Activated naive CD8-positive, alpha-beta T cell treated with anti-CD3 and anti-CD28 coated beads, Interleukin-2, amount 50 U/mL, for 24 hours (primary cell): Measurements from ENCODE around the gene NFKBIZ.
"Not testable (repeated sequence)": the region's sequence is repeated elsewhere in the genome, so short reads cannot be mapped to it uniquely, and the experiment has no call there.

Source experiments
- ATAC-seq: fragments of 150-1000 bp; cut with Tn5 transposase; one replicate; pipeline ENCODE4 v1.10.0; 2021
- DNase-seq: peaks from one replicate; pipeline ENCODE4 v3.0.0; 2021
- H3K27ac Mint-ChIP-seq: one replicate; pipeline ENCODE4 v1.8.0; 2021; ENCODE audit warnings: mild to moderate bottlenecking, mixed read lengths
- H3K27me3 Mint-ChIP-seq: one replicate; pipeline ENCODE4 v1.8.0; 2021; ENCODE audit warnings: mixed read lengths
- H3K36me3 Mint-ChIP-seq: one replicate; pipeline ENCODE4 v1.8.0; 2021; ENCODE audit warnings: low read depth, mixed read lengths
- H3K4me1 Mint-ChIP-seq: one replicate; pipeline ENCODE4 v1.8.0; 2021; ENCODE audit warnings: mixed read lengths
- H3K4me3 Mint-ChIP-seq: one replicate; pipeline ENCODE4 v1.8.0; 2021; ENCODE audit warnings: mild to moderate bottlenecking, moderate library complexity, mixed read lengths
- H3K9me3 Mint-ChIP-seq: one replicate; pipeline ENCODE4 v1.8.0; 2021; ENCODE audit warnings: mixed read lengths

The NFKBIZ gene

GRCh38 chr3:101851850-101852714 is 2.8 kb downstream of the NFKBIZ start:
- ATAC-seq (no peak), DNase-seq (no peak)
- Mint-ChIP-seq H3K27me3 (no peaks in the 10 kb centered on the region), H3K9me3 (no peaks in the 10 kb centered on the region), H3K4me1 (peaks cover 73% of the 10 kb centered on the region), H3K4me3 (peak overlapping the region; percentile 99), H3K36me3 (peaks cover 70% of the 10 kb centered on the region), H3K27ac (peak overlapping the region; percentile 98)

GRCh38 chr3:101852983-101853840 is 3.9 kb downstream of the NFKBIZ start:
- ATAC-seq (no peak), DNase-seq (no peak)
- Mint-ChIP-seq H3K4me3 (peak overlapping the region; percentile 99), H3K36me3 (peaks cover 81% of the 10 kb centered on the region), H3K27ac (peak overlapping the region; percentile 61), H3K4me1 (peaks cover 77% of the 10 kb centered on the region), H3K9me3 (no peaks in the 10 kb centered on the region), H3K27me3 (no peaks in the 10 kb centered on the region)

GRCh38 chr3:101853982-101854381 is 4.7 kb downstream of the NFKBIZ start:
- no peak for DNase-seq
- H3K4me1 Mint-ChIP-seq = peaks cover 78% of the 10 kb centered on the region
- H3K27me3 Mint-ChIP-seq = no peaks in the 10 kb centered on the region
- H3K27ac Mint-ChIP-seq = peak overlapping the region; percentile 71
- no peaks in the 10 kb centered on the region for H3K9me3 Mint-ChIP-seq
- ATAC-seq = no peak
- H3K4me3 Mint-ChIP-seq = peak overlapping the region; percentile 99
- peaks cover 89% of the 10 kb centered on the region for H3K36me3 Mint-ChIP-seq

DNA sequence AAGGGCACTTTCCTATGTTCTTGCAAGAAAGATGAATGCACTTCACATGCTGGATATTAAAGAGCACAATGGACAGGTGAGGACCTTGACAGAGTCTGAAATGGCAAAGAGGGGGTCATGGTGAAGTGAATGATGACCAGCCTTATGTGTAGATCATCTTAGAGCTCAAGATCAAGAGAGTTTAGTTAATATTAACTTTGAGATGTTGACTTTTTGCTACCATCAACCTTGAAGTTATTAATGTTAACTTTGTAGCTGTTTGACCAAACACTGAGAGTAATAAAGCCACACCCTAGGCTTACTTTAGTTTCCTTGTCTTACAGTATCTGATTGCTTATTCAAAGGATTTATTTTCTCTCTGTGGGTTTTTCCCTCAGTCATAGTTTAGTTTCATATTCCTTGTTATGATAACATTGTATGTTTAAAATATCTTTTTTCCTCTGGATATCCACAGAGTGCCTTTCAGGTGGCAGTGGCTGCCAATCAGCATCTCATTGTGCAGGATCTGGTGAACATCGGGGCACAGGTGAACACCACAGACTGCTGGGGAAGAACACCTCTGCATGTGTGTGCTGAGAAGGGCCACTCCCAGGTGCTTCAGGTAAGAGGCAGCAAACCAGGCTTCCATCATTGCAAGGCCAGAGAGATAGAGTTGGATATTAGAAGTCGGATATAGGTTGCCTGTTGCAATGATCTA is 5.4 kb downstream of the NFKBIZ start:
- Mint-ChIP-seq H3K36me3 (peaks cover 96% of the 10 kb centered on the region), H3K4me1 (peaks cover 86% of the 10 kb centered on the region), H3K9me3 (no peaks in the 10 kb centered on the region), H3K4me3 (peak overlapping the region; percentile 99), H3K27me3 (no peaks in the 10 kb centered on the region), H3K27ac (peak overlapping the region; percentile 71)
- ATAC-seq (no peak), DNase-seq (no peak)

GRCh38 chr3:101857301-101857741 is 8.0 kb downstream of the NFKBIZ start:
- H3K9me3 Mint-ChIP-seq = no peaks in the 10 kb centered on the region
- H3K4me1 Mint-ChIP-seq = peaks cover 89% of the 10 kb centered on the region
- no peaks in the 10 kb centered on the region for H3K27me3 Mint-ChIP-seq
- ATAC-seq (no peak), DNase-seq (no peak)
- peak overlapping the region; percentile 67 for H3K27ac Mint-ChIP-seq
- H3K36me3 Mint-ChIP-seq = peaks cover 96% of the 10 kb centered on the region
- H3K4me3 Mint-ChIP-seq = peak overlapping the region; percentile 30

DNA sequence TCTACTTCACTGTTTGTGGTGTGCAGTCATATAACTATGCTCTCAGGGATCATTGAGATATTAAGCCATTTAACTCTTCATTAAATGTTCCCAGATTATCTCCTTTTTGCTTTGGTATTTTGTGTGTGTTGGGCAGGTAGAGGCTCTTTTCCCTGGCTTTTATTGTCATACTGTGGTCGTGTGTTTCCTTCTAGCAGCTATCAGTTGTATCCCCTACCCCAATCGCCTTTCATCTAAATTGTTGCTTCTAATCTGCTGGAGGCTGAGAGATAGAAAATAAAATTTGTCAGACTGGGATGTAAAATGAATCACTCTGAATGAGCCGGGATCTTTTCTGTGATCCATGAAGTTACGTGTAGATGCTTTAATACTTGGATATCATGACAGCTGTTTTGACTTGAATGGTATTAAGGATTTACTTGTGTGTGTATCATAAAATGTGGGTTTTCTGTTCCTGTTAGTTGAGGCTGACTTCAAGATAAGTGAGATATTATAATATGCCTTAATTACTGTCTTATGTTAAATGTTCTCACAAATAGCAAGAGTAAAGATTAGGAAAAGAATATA is 9.2 kb downstream of the NFKBIZ start:
- Mint-ChIP-seq H3K27ac (peak overlapping the region; percentile 39), H3K36me3 (peaks cover 87% of the 10 kb centered on the region), H3K4me3 (peak overlapping the region; percentile 8), H3K27me3 (no peaks in the 10 kb centered on the region), H3K4me1 (peaks cover 88% of the 10 kb centered on the region), H3K9me3 (no peaks in the 10 kb centered on the region)
- DNase-seq (no peak), ATAC-seq (no peak)

DNA sequence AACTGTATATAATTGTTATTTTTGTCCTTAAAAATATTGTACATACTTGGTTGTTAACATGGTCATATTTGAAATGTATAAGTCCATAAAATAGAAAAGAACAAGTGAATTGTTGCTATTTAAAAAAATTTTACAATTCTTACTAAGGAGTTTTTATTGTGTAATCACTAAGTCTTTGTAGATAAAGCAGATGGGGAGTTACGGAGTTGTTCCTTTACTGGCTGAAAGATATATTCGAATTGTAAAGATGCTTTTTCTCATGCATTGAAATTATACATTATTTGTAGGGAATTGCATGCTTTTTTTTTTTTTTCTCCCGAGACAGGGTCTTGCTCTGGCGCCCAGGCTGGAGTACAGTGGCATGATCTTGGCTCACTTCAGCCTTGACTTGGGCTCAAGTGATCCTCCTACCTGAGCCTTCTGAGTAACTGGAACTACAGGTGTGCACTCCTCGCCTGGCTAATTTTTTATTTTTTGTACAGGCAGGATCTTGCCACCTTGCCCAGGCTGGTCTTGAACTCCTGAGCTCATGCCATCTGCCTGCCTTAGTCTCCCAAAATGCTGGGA is 10.7 kb downstream of the NFKBIZ start:
- Mint-ChIP-seq H3K4me3 (no peak overlapping the region), H3K9me3 (no peaks in the 10 kb centered on the region), H3K27me3 (no peaks in the 10 kb centered on the region), H3K27ac (no peak overlapping the region), H3K4me1 (peaks cover 79% of the 10 kb centered on the region), H3K36me3 (peaks cover 72% of the 10 kb centered on the region)
- DNase-seq (no peak), ATAC-seq (no peak)

DNA sequence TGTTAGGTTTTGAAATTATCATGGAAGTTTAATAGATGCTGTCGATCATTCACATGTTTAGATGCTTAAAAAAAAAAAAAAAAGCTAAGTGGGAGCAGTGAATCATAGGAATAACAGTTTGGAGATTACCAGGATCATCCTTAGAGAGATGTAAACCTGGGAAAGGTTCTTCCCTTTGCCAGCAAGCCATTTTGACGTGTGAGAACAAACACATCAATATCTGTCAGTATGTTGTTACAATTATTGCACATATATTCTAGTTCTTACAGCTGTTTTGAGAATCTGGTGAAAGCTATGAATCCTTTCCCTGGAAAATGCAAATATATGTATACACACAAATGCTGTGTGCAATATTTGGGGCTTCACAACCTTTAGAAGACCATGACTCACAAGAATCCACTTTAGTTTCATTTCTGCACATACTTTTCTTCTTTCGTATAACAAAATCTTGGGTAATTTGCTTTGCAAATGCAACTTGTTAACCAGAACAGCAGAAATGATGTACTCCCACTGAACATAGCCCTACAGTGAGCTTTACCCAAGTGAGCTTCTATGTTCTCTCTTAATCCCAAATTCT is 12.0 kb downstream of the NFKBIZ start:
- DNase-seq = no peak

DNA sequence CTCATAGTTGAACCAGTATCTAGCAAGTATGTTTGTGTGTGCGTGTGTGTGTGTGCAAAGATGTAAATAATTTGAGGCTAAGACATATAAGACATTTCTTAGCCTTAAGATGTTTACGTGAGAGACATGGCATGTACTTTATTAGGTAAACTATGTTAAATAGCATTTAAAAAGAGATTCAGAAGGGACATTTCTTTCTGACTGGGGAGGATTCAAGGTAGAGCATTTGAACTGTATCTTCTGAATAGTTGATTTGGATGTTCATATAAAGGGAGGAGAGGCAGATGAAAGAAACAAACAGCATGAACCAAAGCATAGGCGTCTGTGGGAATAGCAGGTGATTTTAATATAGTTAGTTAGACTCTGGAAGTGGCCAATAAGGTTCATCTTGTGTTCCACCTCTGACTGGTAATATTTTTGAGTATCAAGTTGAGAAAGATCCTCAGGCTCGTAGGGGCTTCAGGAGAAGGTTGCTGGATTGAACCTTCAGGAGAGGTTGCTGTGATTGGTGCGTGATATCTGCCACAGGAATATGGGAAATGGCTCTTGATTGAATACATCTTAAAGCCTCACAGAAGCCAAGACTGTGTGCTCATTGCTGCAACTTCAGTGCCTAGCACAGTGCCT is 12.6 kb downstream of the NFKBIZ start:
- H3K4me3 Mint-ChIP-seq = peak overlapping the region; percentile 16
- ATAC-seq = no peak
- H3K4me1 Mint-ChIP-seq = peaks cover 68% of the 10 kb centered on the region
- peaks cover 55% of the 10 kb centered on the region for H3K36me3 Mint-ChIP-seq
- no peak for DNase-seq
- H3K9me3 Mint-ChIP-seq = no peaks in the 10 kb centered on the region
- H3K27ac Mint-ChIP-seq = peak overlapping the region; percentile 50
- no peaks in the 10 kb centered on the region for H3K27me3 Mint-ChIP-seq

More for the DNA sequence above, 12.0 kb downstream of the NFKBIZ start:
- Mint-ChIP-seq H3K27ac (peak overlapping the region; percentile 50), H3K4me3 (peak overlapping the region; percentile 16), H3K36me3 (peaks cover 61% of the 10 kb centered on the region), H3K27me3 (no peaks in the 10 kb centered on the region), H3K4me1 (peaks cover 71% of the 10 kb centered on the region), H3K9me3 (no peaks in the 10 kb centered on the region)
- ATAC-seq = peak; percentile 63

DNA sequence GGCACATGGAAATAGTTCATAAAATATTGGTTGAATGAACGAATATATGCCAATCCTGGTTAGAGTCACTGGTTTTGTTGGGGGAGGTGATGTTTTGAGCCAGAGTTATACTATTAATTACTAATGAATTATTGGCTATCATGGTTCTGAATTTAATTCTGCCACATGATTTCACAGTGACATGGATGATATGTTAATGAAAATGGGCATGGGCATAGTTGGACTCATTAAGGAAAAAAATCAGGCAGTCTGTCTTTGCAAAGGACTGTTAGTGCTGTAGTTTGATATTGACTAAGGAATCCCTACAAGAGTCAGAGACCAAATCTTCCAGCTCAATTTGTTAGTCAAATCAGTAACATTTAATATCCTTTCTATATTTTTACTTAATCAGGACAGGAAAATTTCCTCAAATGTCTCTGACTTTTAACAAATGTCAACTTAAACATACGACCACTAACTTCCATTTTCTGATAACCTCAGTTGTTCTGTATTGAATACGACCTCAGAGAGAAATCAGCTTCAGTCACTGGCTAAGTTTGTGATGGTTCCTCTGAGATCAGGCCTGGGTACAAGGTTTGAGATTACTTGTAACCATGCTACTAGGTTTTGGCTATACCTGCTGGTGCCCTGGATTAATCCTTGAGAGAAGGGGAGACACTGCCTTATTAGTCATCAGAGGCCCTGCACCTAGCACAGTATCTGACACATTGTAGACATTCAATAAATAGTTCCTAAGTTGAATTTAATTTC is 13.3 kb downstream of the NFKBIZ start:
- H3K27ac Mint-ChIP-seq = peak overlapping the region; percentile 29
- H3K4me3 Mint-ChIP-seq = no peak overlapping the region
- DNase-seq (no peak), ATAC-seq (peak; percentile 80)
- peaks cover 48% of the 10 kb centered on the region for H3K36me3 Mint-ChIP-seq
- H3K27me3 Mint-ChIP-seq = no peaks in the 10 kb centered on the region
- no peaks in the 10 kb centered on the region for H3K9me3 Mint-ChIP-seq
- H3K4me1 Mint-ChIP-seq = peaks cover 63% of the 10 kb centered on the region

DNA sequence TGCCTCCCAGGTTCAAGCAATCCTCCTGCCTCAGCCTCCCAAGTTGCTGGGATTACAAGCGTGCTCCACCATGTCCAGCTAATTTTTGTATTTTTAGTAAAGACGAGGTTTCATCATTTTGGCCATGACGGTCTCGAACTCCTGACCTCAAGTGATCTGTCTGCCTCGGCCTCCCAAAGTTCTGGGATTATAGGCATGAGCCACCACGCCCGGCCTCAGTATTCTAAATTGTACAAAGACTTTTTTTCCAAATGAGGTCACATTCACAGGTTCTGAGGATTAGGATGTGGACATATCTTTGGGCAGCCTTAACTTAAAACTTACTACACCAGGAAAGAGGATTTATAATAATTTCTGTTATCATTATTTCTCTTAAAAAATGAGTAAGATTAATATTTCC is 15.6 kb downstream of the NFKBIZ start:
- not testable (repeated sequence) for H3K27me3 Mint-ChIP-seq, H3K27ac Mint-ChIP-seq, H3K4me3 Mint-ChIP-seq, DNase-seq, H3K9me3 Mint-ChIP-seq, ATAC-seq
- Mint-ChIP-seq H3K36me3 (peaks cover 25% of the 10 kb centered on the region), H3K4me1 (peaks cover 44% of the 10 kb centered on the region)

DNA sequence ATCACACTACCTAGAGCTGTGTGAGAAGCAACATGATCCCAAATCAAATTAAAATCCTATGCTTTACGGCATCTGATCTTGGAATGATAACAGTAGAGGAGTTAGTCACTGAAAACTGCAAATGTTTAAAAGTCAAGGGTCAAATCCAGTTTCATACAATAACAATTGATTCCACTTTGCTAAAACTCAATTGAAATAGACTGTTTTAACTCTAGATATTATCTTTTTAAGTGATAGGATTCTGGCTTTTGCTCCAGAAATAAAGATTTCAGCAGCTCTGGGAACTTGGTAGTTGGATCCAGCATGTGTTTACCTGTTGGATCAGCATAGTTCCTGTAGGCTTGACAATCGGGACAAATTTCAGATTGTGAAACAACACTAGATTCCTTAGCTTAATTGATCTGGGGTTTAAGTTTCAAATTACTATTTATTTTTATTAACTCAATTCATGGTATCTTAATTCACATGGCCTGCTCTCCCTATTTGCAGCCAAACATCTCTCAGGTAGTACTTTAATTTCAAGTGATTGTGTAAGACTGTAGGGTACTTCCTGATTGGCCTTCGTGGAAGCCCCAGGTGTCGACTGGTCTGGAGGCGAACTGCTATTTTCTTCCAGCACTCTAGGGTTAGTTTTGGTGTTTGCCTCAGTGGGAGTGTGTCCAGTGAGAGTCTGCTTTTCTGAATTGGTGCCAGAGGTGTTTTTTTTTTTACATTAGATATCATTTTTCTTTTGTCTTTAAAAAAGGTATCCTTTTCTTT is 16.6 kb downstream of the NFKBIZ start:
- ATAC-seq = no peak

More for the DNA sequence above, 16.6 kb downstream of the NFKBIZ start:
- Mint-ChIP-seq H3K36me3 (peaks cover 17% of the 10 kb centered on the region), H3K4me1 (peaks cover 36% of the 10 kb centered on the region), H3K27me3 (no peaks in the 10 kb centered on the region), H3K9me3 (no peaks in the 10 kb centered on the region), H3K4me3 (no peak overlapping the region), H3K27ac (no peak overlapping the region)
- no peak for DNase-seq
